Midbrain (tissue), 1 donor: ENCODE data around the gene DMRT1.
A peak's percentile ranks its signal among the peaks of the same experiment; 100 is the strongest.

Experiments used
- DNase-seq: peaks from one replicate; lab custom pipeline; 2025; lab: John Stamatoyannopoulos, UW

The DMRT1 gene

DNA sequence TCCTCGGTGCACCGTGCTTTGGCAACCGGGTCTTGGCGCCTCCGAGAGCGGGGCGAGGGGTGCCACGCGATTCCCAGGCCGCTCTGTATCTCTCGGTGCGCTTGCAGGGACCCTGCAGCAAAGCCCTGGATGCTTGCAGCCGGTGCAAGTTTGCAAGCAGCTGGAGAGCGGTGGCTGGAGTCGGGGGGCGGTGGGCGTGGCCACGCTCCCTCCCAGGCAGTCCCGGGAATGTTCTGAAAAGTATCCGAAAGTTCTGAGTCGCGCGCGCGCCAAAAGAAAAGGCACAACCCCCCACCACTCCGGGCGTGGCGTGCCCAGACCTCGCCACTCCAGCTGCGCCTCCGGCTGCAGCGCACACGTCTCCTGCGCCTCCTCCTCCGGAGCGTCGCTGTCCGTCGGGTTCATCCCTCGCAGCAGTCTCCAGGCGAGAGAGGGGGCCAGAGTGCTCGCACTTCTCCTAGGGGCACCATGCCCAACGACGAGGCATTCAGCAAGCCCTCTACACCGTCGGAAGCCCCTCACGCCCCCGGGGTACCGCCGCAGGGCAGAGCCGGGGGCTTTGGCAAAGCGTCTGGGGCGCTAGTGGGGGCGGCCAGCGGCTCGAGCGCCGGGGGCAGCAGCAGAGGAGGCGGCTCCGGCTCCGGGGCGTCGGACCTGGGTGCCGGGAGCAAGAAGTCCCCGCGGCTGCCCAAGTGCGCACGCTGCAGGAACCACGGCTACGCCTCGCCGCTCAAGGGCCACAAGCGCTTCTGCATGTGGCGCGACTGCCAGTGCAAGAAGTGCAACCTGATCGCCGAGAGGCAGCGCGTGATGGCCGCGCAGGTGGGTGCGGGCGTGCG lies at the start of gene DMRT1:
TSS of gene DMRT1 (plus strand) at position 327 of the 839 bp plus-strand sequence. CDS start at position 469, 142 bp downstream.
- no peak for DNase-seq

DNA sequence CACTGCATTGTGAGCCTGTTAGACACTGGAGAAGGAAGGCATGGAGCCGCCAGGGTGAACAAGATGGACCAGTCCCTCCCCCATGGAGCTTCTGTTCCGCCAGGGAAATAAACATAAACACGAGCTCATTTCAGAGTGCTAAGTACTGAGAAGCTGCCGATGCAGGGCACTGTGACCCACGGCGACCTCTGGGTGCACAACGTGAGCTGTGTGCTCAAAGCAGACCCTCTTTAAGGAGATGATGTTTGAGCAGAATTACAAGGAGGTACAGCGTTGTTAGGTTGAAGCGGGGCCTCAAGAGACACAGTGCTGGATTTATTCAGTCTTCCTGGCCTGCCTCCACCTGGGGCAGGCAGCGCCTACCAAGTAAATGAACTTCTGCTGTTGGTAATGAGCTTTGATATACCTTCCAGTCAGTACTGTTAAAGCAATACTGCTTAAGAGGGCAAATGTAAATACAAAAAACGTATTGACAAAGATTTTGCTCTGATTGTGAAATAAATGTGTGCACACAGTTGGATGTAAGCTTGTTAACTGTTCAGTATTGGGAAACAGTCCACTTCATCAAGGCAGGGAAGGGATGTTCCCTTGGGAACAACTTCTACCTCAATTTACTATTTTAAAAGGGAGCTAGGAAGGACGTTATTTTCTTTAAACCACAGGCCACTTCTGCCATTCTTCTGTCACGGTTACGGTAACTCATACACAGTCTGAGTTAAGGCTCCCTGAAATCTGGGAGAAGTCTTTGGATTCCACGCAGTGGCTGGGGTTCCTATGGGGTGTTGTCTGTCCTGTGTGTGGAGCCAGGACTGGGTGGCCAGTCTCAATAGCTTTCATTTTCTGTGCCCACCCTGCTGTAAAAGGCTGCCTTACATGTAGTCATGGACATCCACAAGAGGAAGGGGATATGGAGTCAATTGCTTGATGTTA lies 48.9 kb upstream of the DMRT1 start:
- DNase-seq, result no peak

DNA sequence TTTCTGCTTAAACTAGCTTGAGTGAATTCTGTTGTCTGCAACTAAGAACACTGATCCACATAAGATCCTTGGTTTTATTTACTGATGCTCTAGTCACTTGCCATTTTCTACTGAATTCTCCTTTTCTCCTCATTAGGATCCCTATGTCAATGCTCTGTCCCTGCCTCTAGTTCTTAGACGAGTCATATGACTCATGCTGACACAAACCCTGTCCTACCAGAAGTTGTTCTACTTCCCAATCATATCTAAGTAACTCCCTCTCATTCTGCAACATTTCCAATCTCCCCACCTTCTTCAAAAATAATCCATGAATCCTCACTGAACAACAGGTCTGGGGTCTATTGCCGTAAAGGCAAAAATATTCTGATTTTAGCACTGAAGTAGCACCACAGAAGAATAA lies 47.1 kb upstream of the DMRT1 start:
- DNase-seq, result no peak

DNA sequence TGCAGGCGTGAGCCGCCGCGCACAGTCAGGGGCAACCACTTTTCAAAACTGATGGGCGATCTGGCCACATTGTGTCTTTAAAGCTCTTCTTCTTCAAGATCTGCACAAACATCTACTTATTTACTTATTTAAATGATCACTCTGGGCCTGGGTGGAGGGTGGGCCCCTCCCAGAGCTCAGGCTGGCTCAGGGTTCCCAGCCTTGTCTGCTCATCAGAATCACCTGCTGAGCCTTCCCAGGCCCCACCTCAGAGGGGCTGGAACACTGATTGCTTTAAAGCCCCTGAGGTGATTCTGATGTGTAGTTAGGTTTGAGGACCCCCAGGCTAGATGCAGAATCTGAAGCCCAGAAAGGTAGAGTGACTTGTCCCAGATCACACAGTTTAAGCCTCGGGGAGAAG lies 45.6 kb upstream of the DMRT1 start:
- DNase-seq, result no peak

DNA sequence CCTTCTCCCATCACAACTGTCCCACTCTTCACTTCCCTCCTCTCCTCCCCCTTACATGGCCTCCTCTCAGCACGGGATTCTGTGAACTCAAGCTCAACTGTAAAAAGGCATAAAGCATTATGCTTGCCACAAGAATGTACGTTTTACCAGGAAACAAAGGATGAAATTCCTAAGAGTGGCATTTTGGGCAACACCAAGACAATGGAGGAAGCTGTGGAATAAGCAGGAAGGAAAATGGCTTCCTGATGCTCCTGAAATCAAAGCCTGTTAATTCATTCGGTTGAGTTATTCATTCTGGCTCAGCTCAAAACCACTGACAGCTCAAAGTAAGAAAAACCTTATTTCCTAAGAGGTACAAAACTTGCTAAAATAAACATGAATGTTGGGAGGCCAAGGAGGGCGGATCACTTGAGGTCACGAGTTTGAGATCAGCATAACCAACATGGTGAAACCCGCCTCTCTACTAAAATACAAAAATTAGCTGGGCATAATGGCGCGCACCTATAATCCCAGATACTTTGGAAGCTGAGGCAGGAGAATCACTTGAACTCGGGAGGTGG lies 40.8 kb upstream of the DMRT1 start:
- DNase-seq, result no peak

DNA sequence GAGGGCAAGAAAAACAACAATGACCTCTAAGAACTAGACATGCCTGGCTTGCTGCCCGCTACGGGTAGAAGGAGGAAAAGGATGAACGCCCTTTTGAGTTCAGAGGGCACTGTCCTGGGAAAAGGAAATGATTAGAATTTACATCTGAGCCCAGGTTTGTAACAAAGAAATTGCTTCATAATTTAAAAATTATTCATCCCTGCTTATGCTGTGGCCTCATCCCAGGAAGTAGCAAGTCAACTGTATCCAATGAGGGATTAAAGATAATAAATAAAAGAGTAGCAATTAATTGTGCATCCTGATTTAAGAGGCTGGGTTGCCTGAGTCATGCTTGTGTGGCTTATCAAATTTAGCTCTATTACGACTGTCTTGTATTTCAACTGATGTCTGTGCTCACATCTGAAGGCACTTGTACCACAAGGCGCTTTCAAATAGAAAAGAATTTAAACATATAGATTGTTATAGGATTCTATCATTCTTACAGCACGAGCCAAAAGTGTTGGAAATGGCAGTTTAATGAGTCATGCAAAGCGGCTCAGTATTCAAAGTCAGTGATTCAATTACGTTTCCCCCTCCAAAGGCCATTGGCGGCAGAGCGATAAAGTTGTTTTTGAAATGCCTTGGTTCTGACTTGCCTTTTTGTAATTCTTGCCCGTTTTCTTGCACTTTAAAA lies 40.0 kb upstream of the DMRT1 start:
- DNase-seq, result no peak

DNA sequence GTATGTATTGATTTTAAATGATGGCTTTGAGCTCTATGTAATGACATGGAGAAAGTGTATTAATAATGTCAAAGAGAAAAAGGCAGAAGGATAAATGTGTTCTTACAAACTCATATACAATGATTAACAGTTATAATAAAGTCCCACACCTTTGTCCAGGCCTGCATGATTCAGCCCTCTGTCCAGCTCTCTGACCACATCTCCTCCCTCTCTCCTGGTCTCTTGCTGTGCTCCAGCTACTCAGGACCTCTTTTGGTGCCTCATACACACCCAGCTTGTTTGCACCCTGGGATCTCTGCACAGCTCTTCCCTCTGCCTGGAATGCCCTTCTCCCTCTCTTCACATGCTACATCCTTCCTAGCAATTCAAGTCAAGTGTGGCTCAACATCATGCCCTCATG lies 37.5 kb upstream of the DMRT1 start:
- DNase-seq, result no peak

DNA sequence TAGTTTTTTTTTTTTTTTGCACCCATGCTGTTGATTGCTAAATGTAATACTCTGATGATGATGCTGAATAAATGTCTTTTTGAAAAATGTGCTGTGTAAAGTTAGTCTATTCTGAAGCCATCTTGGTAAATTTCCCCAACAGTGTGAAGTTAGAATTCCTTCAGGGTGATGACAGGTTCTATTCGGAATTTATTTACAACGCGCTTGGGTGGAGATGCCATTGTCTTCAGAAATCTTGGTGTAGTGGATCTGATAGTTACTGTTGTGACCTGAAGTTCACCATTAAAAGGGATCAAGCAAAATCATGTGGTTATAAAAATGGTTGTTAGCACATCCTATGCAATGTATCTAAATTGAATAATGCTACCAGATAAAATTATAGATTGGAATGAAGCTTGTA lies 36.3 kb upstream of the DMRT1 start:
- no peak for DNase-seq

DNA sequence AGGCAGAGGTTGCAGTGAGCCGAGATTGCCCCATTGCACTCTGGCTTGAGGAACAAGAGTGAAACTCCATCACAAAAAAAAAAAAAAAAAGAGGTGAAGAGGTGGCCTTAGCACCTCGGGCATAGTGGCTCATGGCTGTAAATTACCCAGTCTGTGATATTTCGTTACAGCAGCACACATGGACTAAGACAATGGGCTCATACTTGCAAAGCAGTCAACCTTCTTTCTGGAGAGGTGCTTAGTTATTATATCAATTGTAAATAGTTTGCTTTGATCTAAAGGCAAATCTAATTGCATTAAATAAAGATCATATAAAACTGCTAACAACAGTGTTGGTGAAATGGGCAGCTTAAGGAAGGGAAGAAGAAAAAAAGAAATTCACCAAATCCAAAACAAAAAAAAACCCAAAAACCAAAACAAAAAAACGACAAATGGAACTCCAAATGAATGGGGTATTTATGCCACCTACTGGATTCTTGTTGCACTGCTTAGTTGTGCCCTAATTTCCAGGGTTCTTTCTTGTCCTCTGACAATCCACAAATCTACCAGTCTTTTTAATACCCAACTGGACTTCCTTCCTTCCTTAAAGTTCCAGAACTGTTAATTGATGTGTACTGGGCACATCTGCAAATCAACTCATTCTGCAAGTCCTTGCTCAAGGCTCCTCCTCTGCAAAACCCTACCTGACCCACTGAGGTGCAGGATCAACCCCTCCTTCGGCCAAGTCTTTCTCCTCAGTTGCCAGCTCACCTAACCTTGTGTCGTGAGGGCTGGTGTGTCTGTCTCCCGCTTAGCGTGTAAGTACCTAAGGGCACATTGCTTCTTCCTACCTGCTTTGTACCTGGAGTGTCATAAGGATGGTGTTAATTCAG lies 35.0 kb upstream of the DMRT1 start:
- peak; percentile 39 for DNase-seq

DNA sequence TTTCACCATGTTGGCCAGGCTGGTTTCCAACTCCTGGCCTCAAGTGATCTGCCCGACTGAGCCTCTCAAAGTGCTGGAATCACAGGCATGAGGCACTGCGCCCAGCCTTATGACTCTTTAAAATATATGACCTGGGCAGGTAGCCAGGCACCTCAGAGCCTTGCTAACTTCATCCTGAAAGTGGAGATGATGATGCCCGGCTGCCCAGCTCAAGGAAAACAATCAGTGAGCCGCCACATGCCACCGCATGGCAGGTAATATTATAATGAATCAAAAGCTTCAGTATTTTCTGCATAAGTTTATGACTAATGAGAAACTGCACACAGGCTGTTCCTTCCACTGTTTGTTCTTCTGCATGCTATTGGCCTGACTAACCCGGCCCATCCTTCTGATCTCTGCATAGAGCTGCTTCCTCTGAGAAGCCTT lies 30.4 kb upstream of the DMRT1 start:
- no peak for DNase-seq

DNA sequence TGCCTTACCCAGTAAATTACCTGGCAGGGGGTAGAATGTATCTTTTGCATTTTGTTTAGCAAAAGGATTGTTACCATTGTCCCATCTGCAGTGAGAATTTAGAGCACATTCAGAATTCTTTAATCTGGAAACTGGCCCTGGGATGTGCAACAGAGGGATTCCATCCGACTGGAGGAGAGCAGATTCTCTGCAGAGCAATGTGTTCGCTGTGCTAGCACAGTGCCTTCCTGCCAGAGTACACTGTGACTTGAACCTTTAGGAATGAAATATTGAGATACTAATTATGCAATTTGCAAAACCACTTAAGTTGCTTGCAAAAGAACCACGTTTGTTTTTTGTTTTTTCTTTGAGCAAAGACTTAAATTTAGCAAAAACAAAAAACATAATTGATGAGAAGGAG lies 22.5 kb upstream of the DMRT1 start:
- DNase-seq, result no peak

DNA sequence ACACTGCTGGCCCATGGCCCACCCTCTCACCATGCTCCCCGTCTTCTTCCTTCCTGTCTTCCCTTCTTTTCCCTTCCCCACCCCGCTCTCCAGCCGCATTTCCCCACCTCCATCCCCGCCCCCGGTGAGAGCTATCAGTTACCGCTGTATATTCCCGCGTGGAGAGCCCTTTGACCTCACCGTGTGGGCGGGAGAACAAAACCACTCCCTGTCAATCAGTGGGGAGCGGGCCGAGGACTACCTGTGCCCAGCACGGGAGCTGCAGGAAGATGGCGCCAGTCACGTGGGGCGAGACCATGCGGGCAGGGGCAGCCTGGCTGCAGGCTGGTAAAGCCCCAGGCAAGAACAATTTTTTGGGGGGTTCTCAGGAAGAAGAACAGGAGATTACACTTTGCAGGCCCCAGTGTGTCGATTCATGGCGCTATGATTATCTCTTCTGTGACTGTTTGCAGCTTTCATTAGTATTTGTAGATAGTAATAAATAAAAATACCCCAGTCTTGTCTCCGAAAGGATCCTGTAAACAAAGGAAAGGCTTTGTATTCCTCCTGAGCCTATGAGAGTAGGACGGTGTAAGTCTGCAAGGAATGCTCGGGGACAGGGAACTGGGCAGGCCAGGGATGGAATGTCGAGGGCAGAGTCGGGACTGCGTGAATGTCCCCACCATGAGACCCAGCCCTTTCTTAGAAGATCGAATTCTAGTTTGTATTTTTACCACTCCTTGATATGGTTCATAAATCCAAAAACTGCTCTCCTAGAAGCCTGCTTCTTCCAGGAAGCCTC lies 14.8 kb upstream of the DMRT1 start:
- DNase-seq, result no peak

DNA sequence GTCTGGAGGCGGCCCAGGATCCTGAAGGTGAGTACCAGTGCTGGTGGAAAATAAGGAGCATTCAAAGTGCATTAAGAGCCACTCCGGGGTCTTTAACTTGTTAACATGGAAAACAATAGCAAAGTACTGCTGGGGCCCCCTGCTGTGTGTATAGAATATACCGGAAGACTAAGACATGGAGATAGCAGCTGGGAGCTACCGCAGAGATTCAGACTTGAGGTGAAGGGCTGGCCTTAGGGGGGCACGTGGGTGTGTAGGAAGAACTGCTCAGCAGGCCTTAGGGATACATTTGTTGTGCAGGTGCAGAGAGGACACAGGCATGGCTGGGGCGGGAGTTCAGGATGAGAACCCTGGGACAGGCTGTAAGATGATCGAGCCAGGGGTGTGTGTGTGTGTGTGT lies 1.2 kb upstream of the DMRT1 start:
- DNase-seq, result no peak

DNA sequence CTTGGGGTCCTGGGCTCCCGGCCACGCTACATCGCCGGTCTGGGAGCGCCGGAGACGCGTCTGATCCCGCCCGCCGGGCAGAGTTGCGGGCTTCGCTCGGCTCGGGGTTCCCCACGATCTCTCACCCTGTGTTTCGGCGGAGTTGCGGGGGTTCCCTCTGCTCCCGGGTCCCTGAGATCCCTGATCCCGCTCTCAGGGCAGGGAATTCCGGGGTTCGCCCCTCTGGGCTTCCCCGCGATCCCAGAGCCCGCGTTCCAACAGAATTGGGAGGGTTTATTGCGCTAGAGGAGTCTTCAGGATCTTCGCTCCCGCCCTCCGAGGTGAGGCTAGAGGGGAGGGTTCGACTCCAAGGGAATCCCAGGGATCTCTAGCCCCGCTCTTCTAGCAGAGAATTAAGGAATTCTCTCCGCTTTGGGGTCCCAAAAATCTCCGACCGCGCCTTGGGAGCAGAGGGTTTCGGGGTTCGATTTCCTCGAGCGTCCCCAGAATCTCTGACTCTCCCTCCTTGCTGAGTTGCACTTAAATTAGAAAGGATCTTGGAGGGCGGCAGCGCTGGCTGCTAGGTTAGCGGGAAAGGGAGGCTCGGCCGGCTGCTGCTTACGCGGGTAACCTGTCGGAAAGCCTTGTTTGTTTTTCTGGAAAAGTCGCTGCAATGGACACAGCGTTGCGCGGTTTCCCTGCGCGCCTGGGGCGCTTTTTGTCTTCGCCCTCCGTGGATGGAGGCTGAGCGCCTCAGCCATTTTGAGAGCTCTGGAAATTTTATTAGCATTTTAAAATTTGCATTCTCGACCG lies 1.3 kb downstream of the DMRT1 start:
- DNase-seq, result no peak

DNA sequence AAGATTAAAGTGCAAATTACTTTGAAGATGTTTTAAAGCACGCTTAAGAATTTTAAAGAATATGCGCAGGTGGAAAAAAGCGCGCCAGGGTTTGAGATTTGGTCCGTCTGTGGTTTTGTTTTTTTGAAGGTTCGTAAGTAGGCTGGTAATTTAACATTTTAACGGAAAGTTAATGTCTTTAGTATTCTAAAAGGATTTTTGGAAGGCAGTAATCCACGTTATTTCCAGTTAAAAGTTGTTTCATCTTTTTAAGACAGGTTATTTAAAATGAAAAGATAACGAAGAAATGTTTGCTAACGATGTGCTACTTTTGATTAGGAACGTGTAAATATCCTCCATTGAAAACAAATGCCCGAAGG lies 1.9 kb downstream of the DMRT1 start:
- no peak for DNase-seq

DNA sequence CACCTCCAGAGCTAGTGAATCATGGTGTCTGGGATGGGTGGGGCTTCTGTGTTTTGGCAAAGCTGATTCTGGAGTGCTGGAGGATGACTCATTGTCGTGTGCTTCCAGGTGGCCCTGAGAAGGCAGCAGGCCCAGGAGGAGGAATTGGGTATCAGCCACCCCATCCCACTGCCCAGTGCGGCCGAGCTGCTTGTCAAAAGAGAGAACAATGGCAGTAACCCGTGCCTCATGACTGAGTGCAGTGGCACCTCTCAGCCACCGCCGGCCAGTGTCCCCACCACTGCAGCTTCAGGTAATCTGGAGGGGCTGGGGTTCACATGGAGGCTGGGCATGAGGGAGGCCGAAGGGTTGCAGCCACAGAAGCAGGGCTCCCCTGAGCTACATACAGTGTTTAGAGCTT lies 5.4 kb downstream of the DMRT1 start:
- DNase-seq, result no peak

DNA sequence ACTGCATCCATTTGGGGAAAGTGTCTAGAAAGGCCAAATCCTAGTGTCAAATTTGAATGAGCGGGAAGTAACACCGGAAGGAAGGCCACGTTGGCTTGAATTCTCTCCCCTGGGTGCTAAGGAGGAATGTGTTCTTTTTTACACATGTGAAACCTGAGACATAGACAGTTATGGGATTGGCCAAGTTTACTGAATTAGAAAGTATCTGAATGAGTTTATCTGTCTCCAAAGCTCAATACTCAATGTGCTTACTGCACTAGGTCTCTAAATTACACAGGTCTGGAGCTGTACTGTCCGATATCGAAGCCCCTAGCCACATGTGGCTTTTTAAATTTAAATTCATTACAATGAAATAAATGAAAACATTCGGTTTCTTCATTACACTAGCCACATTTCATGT lies 6.0 kb downstream of the DMRT1 start:
- no peak for DNase-seq

DNA sequence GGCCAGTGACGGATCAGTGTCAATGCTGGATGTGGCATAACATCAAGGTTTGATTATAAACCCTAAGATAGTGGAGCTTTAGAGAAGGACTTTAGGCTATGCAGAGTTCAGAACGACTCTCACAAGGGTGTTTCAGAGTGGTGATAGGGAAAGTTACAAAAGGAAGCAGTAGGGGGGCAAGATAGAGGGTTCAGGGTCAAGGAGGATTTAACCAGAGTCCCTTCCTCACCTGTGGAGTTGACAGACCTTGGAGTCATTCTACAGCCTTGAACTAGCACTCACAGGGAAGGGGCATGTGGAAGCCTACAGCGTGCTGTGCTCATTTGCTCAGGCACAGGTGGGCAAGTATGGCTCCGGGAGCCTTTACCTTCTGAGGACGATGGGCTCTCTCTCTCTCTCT lies 7.9 kb downstream of the DMRT1 start:
- no peak for DNase-seq

DNA sequence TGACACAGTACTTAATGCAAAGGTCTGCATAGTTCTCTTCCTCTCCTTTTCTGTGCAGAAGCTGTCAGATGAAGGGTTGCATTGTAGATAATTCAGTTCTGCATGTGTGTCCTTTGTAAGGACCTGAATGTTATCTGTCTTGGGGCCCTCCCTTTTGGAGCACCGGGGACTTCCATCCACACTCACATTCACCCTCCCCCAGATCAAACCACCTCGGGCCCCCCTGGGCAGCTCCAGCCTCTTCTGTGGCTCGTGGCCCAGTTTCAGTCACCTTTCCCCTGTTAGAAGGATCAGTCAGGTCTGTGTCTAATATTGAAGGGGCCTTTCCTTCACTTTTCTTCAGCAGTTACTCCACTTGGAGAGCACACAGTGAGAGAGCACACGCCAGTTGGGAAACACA lies 11.0 kb downstream of the DMRT1 start:
- DNase-seq, result no peak

DNA sequence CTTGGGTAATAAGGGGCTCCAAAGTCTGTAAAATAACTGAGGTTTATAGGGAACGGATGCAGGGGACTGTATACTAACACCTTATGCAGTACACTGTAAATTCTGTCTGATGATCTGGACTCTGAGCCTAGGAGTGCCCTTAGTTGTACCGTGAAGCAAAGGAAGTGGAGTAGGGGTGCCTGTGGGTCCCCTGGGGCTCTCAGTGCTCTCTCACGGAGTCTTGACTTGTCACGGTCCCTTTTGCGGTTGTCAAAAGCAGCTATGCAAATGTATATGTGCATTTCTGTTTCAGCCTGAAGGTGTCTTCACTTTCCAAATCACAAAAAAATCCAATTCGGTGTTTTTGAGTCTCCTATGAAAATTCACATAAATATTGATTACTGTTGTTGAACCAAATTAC lies 17.8 kb downstream of the DMRT1 start:
- no peak for DNase-seq
